Activated CD4-positive, alpha-beta T cell treated with anti-CD3 and anti-CD28 coated beads, Interleukin-10, Interleukin-2, amounts not matched to agents 100 ng/mL and 50 ng/mL, durations not matched to agents 16 hours and 8 hours (primary cell): Measurements from ENCODE around the gene SLAIN2.
"Not testable (repeated sequence)": the region's sequence is repeated elsewhere in the genome, so short reads cannot be mapped to it uniquely, and the experiment has no call there.

Experiments
- DNase-seq: peaks from one replicate; pipeline ENCODE4 v3.0.0-alpha.2; 2020

Gene SLAIN2

DNA sequence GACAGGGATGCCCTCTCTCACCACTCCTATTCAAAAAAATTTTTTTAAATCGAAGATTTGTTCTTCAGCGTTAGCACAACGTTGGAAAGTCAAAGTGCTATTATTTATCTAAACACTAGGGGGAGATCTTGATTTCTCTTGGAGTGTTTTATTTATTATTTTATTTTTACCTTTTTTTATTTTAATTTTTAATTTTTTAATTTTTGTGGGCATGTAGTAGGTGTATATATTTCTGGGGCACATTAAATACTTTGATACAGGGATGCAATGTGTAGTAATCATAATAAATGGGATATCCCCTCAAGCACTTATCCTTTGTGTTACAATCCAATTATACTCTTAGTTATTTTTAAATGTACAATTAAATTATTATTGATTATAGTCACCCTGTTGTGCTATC is 104.4 kb downstream of the SLAIN2 start:
- no peak for DNase-seq

- DNase-seq, result no peak
Measured at GRCh38 chr4:48446642-48447041, 105.3 kb downstream of the SLAIN2 start.

- DNase-seq, result no peak
Measured at GRCh38 chr4:48449151-48449550, 107.8 kb downstream of the SLAIN2 start.

- DNase-seq, result no peak
Measured at GRCh38 chr4:48450740-48451139, 109.4 kb downstream of the SLAIN2 start.

DNA sequence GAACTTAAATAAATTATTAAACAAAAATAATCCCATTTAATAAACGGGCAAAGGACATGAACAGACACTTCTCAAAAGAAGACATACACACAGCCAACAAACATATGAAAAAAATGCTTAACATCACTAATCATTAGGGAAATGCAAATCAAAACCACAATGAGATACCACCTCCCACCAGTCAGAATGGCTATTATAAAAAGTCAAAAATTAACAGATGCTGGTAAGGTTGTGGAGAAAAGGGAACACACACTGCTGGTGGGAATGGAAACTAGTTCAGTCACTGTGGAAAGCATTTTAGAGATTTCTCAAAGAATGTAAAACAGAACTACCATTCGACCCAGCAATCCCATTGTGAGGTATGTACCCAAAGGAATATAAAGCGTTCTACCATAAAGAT is 110.3 kb downstream of the SLAIN2 start:
- not testable (repeated sequence) for DNase-seq

DNA sequence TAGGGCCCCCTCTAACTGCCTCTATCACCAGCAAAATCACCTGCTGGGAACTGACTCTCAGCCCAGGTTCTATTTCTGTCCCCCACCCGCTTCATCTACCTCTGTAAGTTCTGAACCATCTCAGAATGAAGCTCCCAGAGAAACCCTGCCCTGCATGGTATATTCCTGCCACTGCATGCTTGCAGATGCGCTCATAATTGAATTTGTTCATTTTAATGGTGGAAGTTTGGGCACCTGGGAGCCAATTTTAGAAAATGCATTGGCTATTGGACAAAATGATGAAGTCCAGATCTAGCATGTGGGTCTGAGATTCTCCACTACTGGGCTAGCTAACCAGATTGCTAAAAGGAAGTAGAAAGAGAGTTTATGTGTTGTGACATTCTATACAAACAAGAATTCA is 113.3 kb downstream of the SLAIN2 start:
- no peak for DNase-seq

DNA sequence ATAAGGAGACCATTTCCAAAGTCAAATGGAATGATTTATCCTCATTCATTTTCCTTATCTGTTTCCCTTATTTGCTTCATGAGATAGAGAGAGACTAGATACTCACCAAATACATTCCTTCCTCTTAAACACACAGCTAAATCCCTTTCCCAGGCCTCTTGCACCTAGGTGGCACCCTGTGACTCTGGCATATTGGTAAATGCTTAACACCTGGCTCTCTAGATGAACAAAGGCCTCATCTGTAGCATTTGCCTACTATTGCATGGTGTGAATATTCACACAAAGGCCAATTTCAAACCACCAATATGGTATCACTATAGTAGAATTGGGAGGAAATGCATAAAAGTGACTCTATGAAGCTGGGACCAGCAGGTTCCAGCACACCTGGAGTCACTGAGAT is 119.7 kb downstream of the SLAIN2 start:
- DNase-seq, result no peak

- DNase-seq, result no peak
Measured at GRCh38 chr4:48462363-48462762, 121.0 kb downstream of the SLAIN2 start.

GRCh38 chr4:48467442-48467841 is 126.1 kb downstream of the SLAIN2 start:
- no peak for DNase-seq

DNA sequence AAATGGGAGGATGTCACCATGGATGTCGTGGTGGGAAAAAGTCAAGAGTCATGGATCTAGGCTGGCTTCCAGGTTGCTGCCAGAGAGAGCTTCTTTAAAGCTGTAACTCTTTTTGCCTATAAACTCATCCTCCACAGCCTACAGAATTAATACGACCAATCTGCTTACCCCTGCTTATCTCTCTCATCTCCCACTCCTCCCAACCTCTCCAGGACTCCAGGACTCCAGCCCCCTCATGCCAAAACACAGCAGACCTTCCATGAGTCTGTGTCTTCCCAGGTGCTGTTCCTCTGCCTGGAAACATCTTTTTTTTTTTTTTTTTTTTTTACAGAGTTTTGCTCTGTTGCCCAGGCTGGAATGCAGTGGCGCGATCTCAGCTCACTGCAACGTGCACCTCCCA is 126.6 kb downstream of the SLAIN2 start:
- DNase-seq, result no peak

DNA sequence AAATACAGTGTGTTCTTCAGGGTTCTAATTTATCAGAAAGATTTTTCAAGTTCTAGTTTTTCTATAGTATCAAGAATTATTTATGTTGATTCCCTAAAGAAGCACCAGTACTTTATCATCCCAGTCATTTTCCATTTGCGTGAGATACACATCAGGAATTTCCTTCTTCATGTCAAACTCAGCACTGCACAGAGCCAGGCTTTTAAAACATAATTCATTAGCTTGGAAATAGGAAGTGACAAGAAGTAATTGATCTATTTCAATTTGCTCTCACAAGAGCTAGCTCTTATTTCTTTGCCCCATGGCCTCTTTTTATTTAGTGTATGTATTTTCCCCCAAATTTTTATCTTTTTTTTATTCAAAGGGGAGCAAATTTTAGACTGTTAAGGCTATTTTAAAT is 128.8 kb downstream of the SLAIN2 start:
- DNase-seq, result no peak

DNA sequence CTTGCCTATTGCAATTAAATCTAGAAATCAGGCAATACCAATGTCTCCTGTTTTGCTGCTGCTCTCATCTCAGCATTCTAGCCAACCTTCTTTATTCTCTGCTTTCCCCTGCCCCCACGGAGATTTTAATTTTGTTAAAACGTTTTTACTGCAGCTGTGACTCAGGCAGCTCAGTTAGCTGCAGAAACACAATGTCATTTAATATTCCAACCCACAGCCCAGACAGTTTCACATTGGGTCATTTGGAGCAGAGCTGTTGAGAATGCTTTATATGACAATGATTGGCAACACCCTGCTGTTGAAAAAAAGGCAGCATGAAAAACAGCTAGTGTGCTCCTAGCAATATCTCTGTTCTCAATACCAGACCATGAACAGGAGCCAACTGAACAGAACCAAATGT is 129.2 kb downstream of the SLAIN2 start:
- peak; percentile 34 for DNase-seq

DNA sequence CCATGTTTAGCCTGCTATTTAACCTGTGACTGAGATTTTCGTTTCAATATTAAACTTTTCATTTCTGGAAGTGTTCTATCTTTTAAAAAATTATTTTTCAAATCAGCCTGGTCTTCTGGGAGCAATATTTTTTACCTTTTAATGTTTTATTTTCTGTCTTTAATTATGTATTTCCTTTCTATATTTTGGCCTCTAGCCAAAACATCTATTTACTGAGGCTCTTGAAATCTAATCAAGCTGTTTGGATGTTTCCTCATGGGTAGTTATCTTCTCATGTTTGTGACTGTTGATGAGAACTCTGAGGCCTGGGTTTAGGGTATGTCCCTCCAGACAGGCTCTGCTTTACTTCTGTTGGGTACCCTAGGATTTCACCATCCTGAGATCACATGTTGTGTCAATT is 131.5 kb downstream of the SLAIN2 start:
- no peak for DNase-seq

- no peak for DNase-seq
Measured at GRCh38 chr4:48475770-48476169, 134.4 kb downstream of the SLAIN2 start.
